ENCODE measurements around the gene PNP. TPM values are rescaled to one million over a fixed set of nuclear protein-coding genes. Genes with fewer than 3 reads are reported as not detected.
A peak's percentile ranks its signal among the peaks of the same experiment; 100 is the strongest.

The PNP gene
- total RNA-seq, 2 experiments from 2014 or later = 120 to 128 TPM

DNA sequence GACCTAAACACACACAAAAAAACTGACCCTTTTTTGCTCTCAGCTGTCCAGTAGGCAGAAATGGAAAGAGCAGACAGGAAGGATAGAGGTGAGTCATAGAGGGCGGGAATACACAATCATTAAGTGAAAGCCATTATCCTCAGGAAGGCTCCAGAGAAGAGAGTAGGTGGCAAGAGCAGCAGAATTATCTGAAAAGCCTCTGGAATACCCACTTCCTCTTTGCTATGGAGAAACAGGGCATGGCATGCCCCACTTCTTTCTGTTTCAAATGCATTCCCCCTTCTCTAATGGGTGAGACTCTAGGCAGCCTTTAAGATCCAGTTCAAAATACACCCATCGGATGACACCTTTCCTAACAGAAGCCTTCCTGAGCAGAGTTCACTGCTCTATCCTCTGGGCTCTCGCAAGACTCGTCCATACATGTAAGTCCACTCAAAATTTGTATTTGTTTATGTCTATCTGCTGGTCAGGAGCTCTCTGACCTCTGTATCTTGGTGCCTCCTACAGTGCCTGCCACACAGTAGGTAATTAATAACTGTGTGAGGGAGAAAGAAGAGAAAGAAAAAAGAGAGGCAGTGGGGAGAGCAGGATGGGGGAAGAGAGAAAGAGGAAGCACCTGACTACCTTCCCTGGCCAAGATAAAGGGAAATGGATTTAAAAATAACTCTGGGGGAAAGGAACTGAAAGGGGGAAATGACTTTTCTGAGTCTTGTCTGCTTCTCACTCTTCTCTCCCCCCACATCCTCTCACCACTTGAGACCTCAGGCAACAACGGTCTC, 41.8 kb upstream of the PNP start:
- no peaks in the 10 kb centered on the region for H3K79me2 ChIP-seq (ENCODE audit: insufficient read depth, low read depth, low read length)
- no TSS peak for BruUV-seq (replicated peaks)
- peak overlapping the region; percentile 59; the same call in 1 of the 2 replicates for H2AFZ ChIP-seq (ENCODE audit: low read length)
- peaks cover 55% of the 10 kb centered on the region for H3K4me1 ChIP-seq (ENCODE audit: insufficient read depth, low read length, poor library complexity, severe bottlenecking)
- H3K36me3 ChIP-seq (ENCODE audit: insufficient read depth, low read length) = no peaks in the 10 kb centered on the region
- DNase-seq (ENCODE audit: low spot score) = peak; percentile 82
- intact Hi-C loops (cut with micrococcal nuclease; ENCODE audit: unreplicated experiment) = no loop called here
- H3K4me2 ChIP-seq (ENCODE audit: low read length) = peak overlapping the region; percentile 89
- peak overlapping the region; percentile 94 for H3K27ac ChIP-seq (ENCODE audit: low read depth, low read length, poor library complexity, severe bottlenecking)
- no peaks in the 10 kb centered on the region for H4K20me1 ChIP-seq (ENCODE audit: insufficient read depth, low read length)
- CTCF ChIA-PET (ENCODE audit: unreplicated experiment) = interaction anchor here (0.9 kb wide), 1 partner anchor 28 kb away, joined by 3 read pairs; the partner anchor contains the start of gene APEX1
- POLR2A ChIA-PET = interaction anchor here (0.7 to 3.4 kb wide), 5 partner anchors 14 to 76 kb away, joined by 3 to 14 read pairs (median 4); partner anchors contain the start of genes APEX1, OSGEP and PIP4P1
- no peaks in the 10 kb centered on the region for H3K9me3 ChIP-seq (ENCODE audit: low read length)
- peak overlapping the region; percentile 54 for H3K4me3 ChIP-seq (ENCODE audit: low read depth, low read length, poor library complexity, severe bottlenecking)
- H3K9me2 ChIP-seq (ENCODE audit: insufficient read depth, low read length) = no peaks in the 10 kb centered on the region
- no peak for TF ChIP-seq CTCF (conservative IDR thresholded peaks at IDR 0.05; ENCODE audit: low read length)
- TF ChIP-seq EZH2phosphoT487 (IDR thresholded peaks at IDR 0.05; ENCODE audit: borderline replicate concordance, low read depth, low read length) = no peak

DNA sequence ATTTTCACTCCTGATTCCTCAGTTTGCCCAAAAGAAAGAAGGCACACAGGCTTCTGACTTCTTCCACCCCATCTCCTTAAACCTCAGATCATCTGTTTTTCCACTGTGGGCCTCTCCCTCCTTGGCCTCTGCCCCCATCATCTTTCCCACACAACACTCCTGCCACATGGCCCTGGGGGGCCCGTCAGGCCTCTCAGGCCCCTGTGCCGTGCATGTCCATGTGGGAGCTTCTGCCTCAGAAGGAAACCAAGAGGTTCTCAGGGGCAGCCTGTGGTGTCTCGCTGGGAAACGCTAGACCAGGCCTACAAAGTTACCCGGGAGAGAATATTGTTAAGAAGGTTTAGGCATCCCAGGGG, 41.2 kb upstream of the PNP start:
- no peak for TF ChIP-seq EZH2phosphoT487 (IDR thresholded peaks at IDR 0.05; ENCODE audit: borderline replicate concordance, low read depth, low read length)
- TF ChIP-seq CTCF (conservative IDR thresholded peaks at IDR 0.05; ENCODE audit: low read length) = no peak
- Histone ChIP-seq H3K4me1 (ENCODE audit: insufficient read depth, low read length, poor library complexity, severe bottlenecking) (peaks cover 57% of the 10 kb centered on the region), H3K9me2 (ENCODE audit: insufficient read depth, low read length) (no peaks in the 10 kb centered on the region), H3K79me2 (ENCODE audit: insufficient read depth, low read depth, low read length) (no peaks in the 10 kb centered on the region), H2AFZ (ENCODE audit: low read length) (peak overlapping the region; percentile 59; the same call in 1 of the 2 replicates), H3K9me3 (ENCODE audit: low read length) (no peaks in the 10 kb centered on the region), H3K4me2 (ENCODE audit: low read length) (peak overlapping the region; percentile 89), H4K20me1 (ENCODE audit: insufficient read depth, low read length) (no peaks in the 10 kb centered on the region), H3K4me3 (ENCODE audit: low read depth, low read length, poor library complexity, severe bottlenecking) (peak overlapping the region; percentile 54), H3K36me3 (ENCODE audit: insufficient read depth, low read length) (no peaks in the 10 kb centered on the region), H3K27ac (ENCODE audit: low read depth, low read length, poor library complexity, severe bottlenecking) (peak overlapping the region; percentile 94)
- TSS peak; percentile 83 for BruUV-seq (replicated peaks)
- CTCF ChIA-PET (ENCODE audit: unreplicated experiment) = interaction anchor here (0.9 kb wide), 1 partner anchor 27 kb away, joined by 3 read pairs; the partner anchor contains the start of gene APEX1
- DNase-seq (ENCODE audit: low spot score) = no peak
- intact Hi-C loops (cut with micrococcal nuclease; ENCODE audit: unreplicated experiment) = no loop called here
- POLR2A ChIA-PET = interaction anchor here (0.6 to 3.4 kb wide), 5 partner anchors 9 to 34 kb away, joined by 3 to 14 read pairs (median 4); partner anchors contain the start of genes APEX1, OSGEP and PIP4P1

Measured in OCI-LY7 (cell line).